Panc1 (cell line): Measurements from ENCODE around the gene SPHK2. TPM values are rescaled to one million over a fixed set of nuclear protein-coding genes. Genes with fewer than 3 reads are reported as not detected.

ENCODE experiments used
- ATAC-seq: fragments of 200-7000 bp; cut with Tn5 transposase; 2 replicates; pipeline ENCODE4 v1.9.1; 2020; ENCODE audit warnings: mild to moderate bottlenecking, moderate library complexity
- BruUV-seq: library from RNA; stranded (reverse); fragments of 400-500 nt; replicated peaks from 2 replicates; lab custom pipeline; 2021; lab: Mats Ljungman, UMichigan
- CTCF ChIA-PET: fragments of 300-600 bp; sonication (Branson Sonifier 250); formaldehyde crosslinking; loops from one replicate; lab custom pipeline; 2022; ENCODE audit warnings: antibody characterized with exemption; lab: Charles Lee
- POLR2A ChIA-PET: fragments of 300-600 bp; sonication (Branson Sonifier 250); formaldehyde crosslinking; loops from one replicate; lab custom pipeline; 2022; ENCODE audit warnings: antibody characterized with exemption; lab: Charles Lee
- DNase-seq: peaks from one replicate; pipeline ENCODE4 v3.0.0-alpha.2; 2010; ENCODE audit warnings: low read depth, low spot score
- H3K27ac ChIP-seq: 2 replicates; pipeline ENCODE4 v1.5.1; 2011; ENCODE audit warnings: mild to moderate bottlenecking, low read length, inconsistent platforms
- H3K27me3 ChIP-seq: fragments of 200-500 bp; sonication (Bioruptor generic); 2 replicates; pipeline ENCODE4 v1.6.0; 2014; ENCODE audit warnings: low read length, inconsistent platforms; ENCODE audit not compliant: control insufficient read depth, insufficient read depth
- H3K36me3 ChIP-seq: fragments of 200-500 bp; sonication (Bioruptor generic); 2 replicates; pipeline ENCODE4 v1.5.1; 2014; ENCODE audit warnings: inconsistent platforms, mild to moderate bottlenecking, low read length, moderate library complexity; ENCODE audit not compliant: control insufficient read depth, insufficient read depth
- H3K4me1 ChIP-seq: 2 replicates; pipeline ENCODE4 v1.5.1; 2011; ENCODE audit warnings: inconsistent platforms, mild to moderate bottlenecking, low read length, moderate library complexity; ENCODE audit not compliant: control insufficient read depth, insufficient read depth
- H3K4me3 ChIP-seq, 2 experiments: 2 replicates each; pipeline ENCODE4 v1.5.1; 2011 to 2012; ENCODE audit warnings: low read depth in 2 of 2, low read length in 2 of 2, mild to moderate bottlenecking in 2 of 2, inconsistent platforms in 1 of 2, moderate library complexity in 1 of 2
- H3K9me3 ChIP-seq: fragments of 200-500 bp; sonication (Bioruptor generic); 2 replicates; pipeline ENCODE4 v1.5.1; 2014; ENCODE audit warnings: low read depth, mild to moderate bottlenecking, inconsistent platforms, low read length, moderate library complexity; ENCODE audit not compliant: control insufficient read depth, insufficient read depth
- POLR2AphosphoS5 ChIP-seq: IDR thresholded peaks from 2 replicates; pipeline ENCODE4 v1.6.1; 2012; ENCODE audit warnings: mild to moderate bottlenecking, low read depth, low read length, moderate library complexity
- REST ChIP-seq, 2 experiments: IDR thresholded peaks; 2 replicates each; pipeline ENCODE4 v1.6.1; 2011 to 2012; ENCODE audit warnings: low read depth in 2 of 2, control low read depth in 1 of 2, low read length in 1 of 2, mild to moderate bottlenecking in 1 of 2, moderate library complexity in 1 of 2; ENCODE audit not compliant: insufficient read depth in 1 of 2
- SIN3A ChIP-seq: IDR thresholded peaks from 2 replicates; pipeline ENCODE4 v1.6.1; 2012; ENCODE audit warnings: low read depth, mild to moderate bottlenecking, low read length, moderate library complexity, borderline replicate concordance; ENCODE audit not compliant: insufficient read depth
- TCF7L2 ChIP-seq: IDR thresholded peaks from 2 replicates; pipeline ENCODE4 v1.6.1; 2011; ENCODE audit warnings: mild to moderate bottlenecking, low read depth, low read length, inconsistent platforms
- in situ Hi-C: cut with HindIII; loops from 2 replicates; pipeline ENCODE4 v1.10.0; 2016; ENCODE audit warnings: low sequenced_read_pairs, low pct_unique_long_range_greater_than_20kb
- intact Hi-C: fragments of 100-400 bp; cut with micrococcal nuclease; formaldehyde crosslinking; loops from one replicate; pipeline ENCODE4 v1.10.0; 2022; ENCODE audit not compliant: unreplicated experiment
- total RNA-seq: library from RNA; stranded (reverse); gene quantifications from one replicate; pipeline ENCODE4 v1.2.1, GENCODE V29; 2021; ENCODE audit not compliant: unreplicated experiment
- TF ChIP-seq, protein P1 (sequence below): fragments of 450-650 bp; IDR thresholded peaks from 2 replicates; pipeline ENCODE4 v1.5.1; 2017; ENCODE audit warnings: mild to moderate bottlenecking

Gene SPHK2
- total RNA-seq, 1 experiment from 2014 or later: 19.5 TPM

- in situ Hi-C loops: no loop called here
- CTCF ChIA-PET: no interaction called here
- no peak for ATAC-seq
Observed at GRCh38 chr19:48598996-48599700, 20.2 kb upstream of the SPHK2 start.

GRCh38 chr19:48600679-48601417 is 18.5 kb upstream of the SPHK2 start:
- TF ChIP-seq, protein P1, sequence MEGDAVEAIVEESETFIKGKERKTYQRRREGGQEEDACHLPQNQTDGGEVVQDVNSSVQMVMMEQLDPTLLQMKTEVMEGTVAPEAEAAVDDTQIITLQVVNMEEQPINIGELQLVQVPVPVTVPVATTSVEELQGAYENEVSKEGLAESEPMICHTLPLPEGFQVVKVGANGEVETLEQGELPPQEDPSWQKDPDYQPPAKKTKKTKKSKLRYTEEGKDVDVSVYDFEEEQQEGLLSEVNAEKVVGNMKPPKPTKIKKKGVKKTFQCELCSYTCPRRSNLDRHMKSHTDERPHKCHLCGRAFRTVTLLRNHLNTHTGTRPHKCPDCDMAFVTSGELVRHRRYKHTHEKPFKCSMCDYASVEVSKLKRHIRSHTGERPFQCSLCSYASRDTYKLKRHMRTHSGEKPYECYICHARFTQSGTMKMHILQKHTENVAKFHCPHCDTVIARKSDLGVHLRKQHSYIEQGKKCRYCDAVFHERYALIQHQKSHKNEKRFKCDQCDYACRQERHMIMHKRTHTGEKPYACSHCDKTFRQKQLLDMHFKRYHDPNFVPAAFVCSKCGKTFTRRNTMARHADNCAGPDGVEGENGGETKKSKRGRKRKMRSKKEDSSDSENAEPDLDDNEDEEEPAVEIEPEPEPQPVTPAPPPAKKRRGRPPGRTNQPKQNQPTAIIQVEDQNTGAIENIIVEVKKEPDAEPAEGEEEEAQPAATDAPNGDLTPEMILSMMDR: no peak
- TF ChIP-seq POLR2AphosphoS5 (no peak), TCF7L2 (no peak), REST (IDR thresholded peaks at IDR 0.05; ENCODE audit: insufficient read depth in 1 of 2, low read depth in 2 of 2, low read length in 1 of 2) (no peak), SIN3A (no peak)
- ChIA-PET POLR2A (no interaction called here), CTCF (no interaction called here)
- H3K4me3 ChIP-seq: no peak overlapping the region
- no peak overlapping the region for H3K27ac ChIP-seq
- H3K4me1 ChIP-seq: no peaks in the 10 kb centered on the region
- no peaks in the 10 kb centered on the region for H3K27me3 ChIP-seq
- H3K9me3 ChIP-seq: no peaks in the 10 kb centered on the region
- in situ Hi-C loops (no loop called here), intact Hi-C loops (no loop called here)
- BruUV-seq: no TSS peak
- no peak for ATAC-seq
- no peaks in the 10 kb centered on the region for H3K36me3 ChIP-seq
- DNase-seq: no peak

More at GRCh38 chr19:48598996-48599700, 20.2 kb upstream of the SPHK2 start:
- no peaks in the 10 kb centered on the region for H3K27me3 ChIP-seq
- POLR2A ChIA-PET: no interaction called here
- no peak overlapping the region for H3K27ac ChIP-seq
- H3K36me3 ChIP-seq: no peaks in the 10 kb centered on the region
- intact Hi-C loops: no loop called here
- TF ChIP-seq TCF7L2: no peak
- no peak for TF ChIP-seq POLR2AphosphoS5
- TF ChIP-seq REST (IDR thresholded peaks at IDR 0.05; ENCODE audit: insufficient read depth in 1 of 2, low read depth in 2 of 2, low read length in 1 of 2): no peak
- TF ChIP-seq, protein P1: no peak
- no peak for TF ChIP-seq SIN3A
- H3K4me1 ChIP-seq: no peaks in the 10 kb centered on the region
- no peak for DNase-seq
- no peaks in the 10 kb centered on the region for H3K9me3 ChIP-seq
- no TSS peak for BruUV-seq
- H3K4me3 ChIP-seq: no peak overlapping the region
